GM19455 (cell line): ENCODE measurements around the gene STK16.
A peak's percentile ranks its signal among the peaks of the same experiment; 100 is the strongest.
"Not testable (repeated sequence)": the region's sequence is repeated elsewhere in the genome, so short reads cannot be mapped to it uniquely, and the experiment has no call there.

Source experiments
- ATAC-seq: cut with Tn5 transposase; IDR thresholded peaks from one replicate; pipeline ENCODE4 v1.9.1; 2021; ENCODE audit not compliant: unreplicated experiment

STK16 gene

GRCh38 chr2:219243291-219243761 is 2.0 kb upstream of the STK16 start:
- ATAC-seq = no peak

- ATAC-seq = no peak
These were observed 511 bp upstream of the STK16 start for GRCh38 chr2:219244789-219245147.

DNA sequence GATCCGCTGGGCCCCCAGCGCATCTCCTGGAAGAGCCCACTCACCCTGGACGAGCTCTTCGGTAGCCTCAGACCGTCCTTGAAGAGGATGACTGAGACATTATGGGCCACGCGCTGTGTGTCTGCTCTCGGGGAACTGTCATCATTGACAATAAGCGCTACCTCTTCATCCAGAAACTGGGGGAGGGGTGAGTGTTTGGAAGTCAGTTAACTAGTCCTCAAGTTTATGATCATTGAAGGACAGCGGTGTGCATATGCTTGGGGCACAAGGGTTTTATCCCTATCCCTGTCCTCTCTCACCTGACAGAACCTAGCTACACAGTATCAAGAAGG is 586 bp downstream of the STK16 start:
- no peak for ATAC-seq

DNA sequence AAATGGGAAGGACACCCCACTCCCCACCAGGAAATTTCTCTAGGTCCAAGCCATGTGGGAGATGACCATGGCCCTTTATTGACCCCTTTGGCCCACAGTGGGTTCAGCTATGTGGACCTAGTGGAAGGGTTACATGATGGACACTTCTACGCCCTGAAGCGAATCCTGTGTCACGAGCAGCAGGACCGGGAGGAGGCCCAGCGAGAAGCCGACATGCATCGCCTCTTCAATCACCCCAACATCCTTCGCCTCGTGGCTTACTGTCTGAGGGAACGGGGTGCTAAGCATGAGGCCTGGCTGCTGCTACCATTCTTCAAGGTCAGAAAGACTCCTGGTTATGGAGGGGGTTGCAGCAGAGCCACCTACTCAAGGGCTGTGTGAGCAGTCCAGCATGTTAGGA is 1.3 kb downstream of the STK16 start:
- no peak for ATAC-seq

DNA sequence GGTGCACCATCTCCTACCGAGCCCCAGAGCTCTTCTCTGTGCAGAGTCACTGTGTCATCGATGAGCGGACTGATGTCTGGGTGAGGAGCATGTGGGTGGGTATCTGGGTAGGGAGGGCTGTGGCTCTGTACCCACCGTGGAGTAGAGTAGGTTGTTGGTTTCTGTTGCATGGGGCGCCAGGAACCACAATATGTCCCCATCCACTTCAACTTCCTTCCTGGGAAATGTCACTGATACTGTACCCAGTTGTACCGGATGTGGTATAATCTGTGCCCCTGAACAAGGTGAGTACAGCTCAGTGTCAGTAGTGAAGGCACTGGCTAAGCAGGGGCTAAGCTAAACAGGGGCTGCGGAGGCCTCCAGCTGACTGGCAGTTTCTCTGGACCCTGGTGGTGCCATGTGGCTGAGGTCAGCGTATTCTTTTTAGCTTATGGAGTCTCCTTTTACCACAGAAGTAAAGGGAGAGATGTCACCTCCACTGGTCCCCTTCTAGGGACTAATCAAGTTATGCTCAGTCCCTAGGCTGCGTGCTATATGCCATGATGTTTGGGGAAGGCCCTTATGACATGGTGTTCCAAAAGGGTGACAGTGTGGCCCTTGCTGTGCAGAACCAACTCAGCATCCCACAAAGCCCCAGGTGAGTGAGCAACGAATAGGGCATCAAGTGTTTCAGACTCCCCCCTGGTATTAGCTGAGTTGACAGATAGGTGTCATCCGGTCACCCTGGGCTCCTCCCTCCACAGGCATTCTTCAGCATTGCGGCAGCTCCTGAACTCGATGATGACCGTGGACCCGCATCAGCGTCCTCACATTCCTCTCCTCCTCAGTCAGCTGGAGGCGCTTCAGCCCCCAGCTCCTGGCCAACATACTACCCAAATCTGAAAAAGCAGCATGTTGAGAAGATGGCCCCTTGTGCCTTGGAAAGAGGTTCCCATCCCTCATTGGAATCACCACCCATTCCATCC is 2.7 kb downstream of the STK16 start:
- no peak for ATAC-seq

DNA sequence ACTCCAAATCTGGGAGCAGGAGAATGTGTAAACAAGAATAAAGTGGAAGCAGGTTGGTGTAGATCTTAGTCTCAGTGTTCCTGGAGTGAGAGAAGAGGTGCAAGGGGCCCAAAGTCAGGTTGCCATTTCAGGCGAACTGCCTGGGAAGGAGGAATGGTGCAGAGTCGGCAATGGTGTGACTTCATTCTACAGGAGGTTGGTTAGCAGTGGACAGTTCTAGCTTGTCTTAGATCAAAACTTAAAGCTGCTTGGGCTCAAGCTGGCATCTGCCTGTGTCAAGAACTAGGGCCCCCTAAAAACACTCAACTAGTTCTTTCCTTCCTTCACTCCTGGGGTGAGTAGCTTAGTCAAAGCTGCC is 3.5 kb downstream of the STK16 start:
- no peak for ATAC-seq

DNA sequence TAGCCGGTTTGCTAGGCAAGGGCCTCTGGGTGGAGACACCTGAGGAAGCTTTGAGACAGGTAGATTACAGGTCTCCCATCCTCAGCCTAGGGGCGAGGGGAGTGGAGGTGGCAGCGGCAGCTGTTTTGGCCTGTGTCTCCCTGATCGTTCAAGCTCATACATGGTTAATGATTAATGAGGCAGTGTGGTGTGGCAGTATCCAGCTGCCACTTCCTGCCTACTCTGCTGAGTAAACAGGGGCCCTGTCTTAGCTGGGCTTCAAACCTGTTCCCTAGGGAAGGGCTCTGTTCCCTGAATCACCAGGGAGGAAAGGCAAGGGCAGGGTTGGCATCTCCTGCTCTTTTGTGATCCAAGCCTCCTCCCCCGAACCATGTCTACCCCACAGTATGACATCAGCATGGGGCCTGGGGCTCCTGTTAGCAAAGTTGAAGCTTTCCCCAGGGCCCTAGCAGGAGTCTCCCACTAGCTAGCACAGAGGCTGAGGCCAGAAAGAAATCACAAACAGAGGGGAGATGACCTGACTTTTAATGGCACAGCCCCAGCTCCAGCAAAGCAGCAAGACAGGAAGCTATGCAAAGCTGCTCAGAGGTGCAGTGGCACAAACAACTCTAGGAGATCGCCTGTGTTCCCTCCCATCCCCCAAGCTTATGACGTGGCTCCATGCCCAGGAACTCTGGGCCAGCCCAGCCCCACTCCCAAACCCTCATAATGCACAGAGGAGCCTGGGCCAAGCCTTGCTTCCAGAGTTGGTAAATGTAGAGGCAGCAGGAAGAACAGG is 4.1 kb downstream of the STK16 start:
- no peak for ATAC-seq

- ATAC-seq = no peak
These were observed 4.9 kb downstream of the STK16 start for GRCh38 chr2:219250049-219250781.

- ATAC-seq = no peak
These were observed 6.4 kb downstream of the STK16 start for GRCh38 chr2:219251656-219252055.

DNA sequence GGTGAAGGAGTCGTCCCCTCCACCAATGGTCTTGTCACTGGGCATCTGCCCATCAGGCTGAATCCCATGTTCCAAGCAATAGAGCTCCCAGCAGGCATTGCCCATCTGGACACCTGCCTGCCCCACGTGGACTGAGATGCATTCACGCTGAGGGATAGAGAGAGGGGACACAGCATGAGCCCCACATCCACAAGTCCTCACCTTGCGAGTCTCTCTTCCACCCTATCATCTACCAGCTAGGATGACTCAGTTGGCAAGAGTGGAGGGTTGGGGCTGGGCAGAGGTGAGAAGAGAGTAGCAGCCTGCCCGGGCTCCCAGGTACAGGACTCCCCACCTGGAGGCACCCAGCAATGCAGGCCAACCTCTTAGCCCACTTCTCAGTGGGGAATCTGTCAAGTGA is 6.8 kb downstream of the STK16 start:
- ATAC-seq = no peak

DNA sequence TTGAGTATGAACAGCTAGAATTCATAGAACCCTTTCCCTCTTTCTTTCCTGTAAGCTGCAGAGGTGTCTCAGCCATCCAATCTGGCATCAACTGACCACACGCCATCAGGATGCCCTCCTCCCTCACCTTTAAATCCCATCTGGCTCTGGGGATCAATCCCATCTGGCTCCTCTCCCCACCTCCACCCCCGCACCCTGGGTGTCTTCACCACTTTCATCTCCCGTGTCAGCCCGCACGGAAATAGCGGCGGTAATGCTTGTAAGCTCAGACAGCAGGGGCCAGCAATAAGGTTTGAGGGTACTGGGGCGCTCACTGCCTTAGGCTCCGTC is 7.3 kb downstream of the STK16 start:
- no peak for ATAC-seq

DNA sequence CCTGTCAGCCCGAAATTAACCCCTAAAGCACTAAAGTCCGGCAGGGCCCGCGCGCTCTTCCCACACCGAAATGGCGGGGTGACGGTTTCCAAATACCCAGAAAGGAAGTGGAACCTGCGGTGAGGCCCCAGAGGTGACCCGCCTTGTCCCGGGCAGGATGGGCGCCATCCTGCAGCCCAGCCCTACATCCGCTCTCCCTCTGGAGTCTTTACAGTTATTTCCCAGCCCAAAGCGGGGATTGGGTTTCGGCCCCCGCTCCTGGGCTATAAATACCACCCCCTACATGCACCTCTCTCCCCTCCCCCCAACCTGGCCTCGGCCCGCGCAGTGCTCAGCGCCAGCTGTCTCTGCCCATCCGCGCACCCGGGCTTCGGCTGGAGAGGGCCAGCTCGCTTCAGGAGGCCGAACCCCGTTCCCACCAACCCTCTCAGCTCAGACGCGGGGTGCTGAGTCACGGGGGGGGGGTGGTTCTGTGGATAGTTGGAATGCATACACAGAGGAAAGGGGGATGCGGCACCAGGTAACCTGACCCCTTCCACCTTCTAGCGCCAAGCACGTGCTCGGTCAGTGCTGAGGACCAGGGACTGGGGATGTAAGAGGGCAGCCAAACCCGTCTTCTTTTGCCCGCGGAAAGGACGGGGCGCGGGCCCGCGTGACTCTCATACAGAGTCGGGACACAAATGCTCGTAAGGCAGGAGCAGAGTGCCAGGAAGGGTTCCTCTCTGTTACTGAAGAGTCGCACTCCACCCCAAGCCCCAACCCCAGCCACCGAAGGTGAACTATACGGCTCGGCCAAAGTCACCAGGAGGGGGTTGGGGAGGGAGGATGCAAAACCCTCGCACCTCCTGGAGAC is 7.8 kb downstream of the STK16 start, which contains the start of gene TUBA4B:
TUBA4B (plus strand) TSS at position 344 of the 853 bp plus-strand sequence; CDS start at position 509, 165 bp downstream.
- ATAC-seq = peak; percentile 28

- ATAC-seq = peak; percentile 56
These were observed 8.7 kb downstream of the STK16 start, which contains the start of gene TUBA4A for GRCh38 chr2:219253753-219254589. TSS of gene TUBA4A (minus strand) at chr2:219253918. CDS start at chr2:219253858, 60 bp downstream.

DNA sequence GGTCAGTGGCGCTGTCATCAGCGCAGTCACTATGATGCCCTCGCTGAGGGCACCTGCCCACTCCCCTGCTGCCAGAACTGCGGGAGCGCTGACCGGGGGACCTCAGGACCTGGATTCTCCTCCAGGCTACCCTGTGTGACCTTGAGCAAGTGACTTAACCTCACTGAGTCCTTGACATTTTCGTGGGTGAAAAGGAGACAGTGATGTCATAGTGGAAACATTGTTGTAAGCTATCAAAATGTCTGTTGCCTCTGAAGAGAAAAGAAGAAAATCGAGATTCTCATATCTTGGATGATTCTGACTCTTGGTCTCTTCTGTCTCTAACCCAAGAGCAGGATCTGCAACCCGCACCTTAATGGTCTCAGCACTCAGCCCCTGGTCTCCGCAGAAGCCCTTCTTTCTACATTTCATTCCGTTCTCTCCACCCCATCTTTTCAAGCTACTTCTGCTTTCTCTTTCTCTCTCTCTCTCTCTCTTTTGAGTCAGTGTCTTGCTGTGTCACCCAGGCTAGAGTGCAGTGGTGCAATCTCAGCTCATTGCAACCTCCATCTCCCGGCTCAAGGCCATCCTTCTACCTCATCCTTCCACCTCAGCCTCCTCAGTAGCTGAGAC is 9.4 kb downstream of the STK16 start:
- peak; percentile 7 for ATAC-seq

DNA sequence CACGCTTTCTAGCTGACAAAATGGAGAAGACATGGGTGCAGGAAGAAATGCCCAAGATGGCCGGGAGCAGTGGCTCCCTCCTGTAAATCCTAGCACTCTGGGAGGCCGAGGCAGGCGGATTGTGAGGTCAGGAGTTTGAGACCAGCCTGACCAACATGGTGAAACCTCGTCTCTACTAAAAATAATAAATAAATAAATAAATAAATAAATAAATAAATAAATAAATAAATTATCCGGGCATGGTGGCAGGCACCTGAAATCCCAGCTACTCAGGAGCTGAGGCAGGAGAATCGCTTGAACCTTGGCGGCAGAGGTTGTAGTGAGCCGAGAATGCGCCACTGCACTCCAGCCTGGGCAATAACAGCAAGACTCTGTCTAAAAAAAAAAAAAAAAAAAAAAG is 13.7 kb downstream of the STK16 start:
- not testable (repeated sequence) for ATAC-seq

DNA sequence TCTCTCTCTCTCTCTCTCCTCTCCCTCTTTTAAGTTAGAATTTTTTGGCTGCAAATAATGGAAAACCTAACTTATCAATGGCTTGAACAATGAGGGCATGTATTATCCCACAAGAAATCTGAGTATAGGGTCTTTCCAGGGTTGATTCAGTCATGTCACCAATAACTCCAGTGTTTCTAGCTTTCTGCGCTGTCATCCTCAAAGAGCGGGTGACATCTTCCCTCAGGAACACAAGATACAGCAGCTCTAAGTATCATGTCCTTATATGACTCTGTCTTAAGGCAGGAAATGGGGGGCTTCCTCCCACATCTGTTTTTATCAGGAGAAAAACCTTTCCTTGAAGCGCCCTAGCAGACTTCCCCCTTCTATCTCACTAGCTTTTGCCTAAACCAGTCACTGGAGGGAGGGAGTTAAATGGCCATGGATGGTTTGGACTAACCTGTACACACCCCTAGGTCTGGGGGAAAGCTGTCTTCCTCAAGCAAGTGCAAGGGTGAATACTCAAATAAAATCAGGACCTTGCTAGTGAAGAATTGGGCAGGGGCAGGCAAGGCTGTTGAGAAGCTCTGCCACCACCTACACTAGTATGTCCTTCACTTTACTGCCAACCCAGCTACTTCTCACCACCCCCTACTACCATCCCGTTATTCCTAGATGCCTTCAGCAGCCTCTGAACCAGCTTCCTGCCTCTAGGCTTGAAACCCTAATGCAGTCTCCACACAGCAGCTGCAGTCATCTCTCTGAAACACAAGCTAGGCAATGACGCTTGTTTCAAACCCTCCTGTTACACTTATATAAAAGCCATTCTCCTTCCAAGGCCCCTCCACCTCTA is 16.0 kb downstream of the STK16 start:
- no peak for ATAC-seq

DNA sequence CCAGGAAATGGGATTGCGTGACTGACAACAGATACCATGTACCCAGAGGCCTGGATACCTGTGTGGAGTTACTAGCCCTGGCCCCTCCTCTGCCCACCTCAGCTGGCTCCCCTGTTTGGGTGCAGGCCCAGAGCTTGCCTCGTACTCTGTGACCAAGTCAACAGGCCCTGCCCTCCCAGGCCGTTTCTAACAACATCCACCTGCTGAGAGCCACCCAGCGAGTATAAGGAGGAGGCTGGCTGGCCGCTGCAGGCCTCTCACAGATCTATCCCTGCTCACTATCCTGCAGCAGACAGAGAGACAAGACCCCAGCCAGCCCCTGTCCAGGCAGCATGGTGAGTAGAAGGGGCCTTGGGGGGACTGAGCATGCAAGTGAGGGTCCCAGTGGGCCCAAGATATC is 21.0 kb downstream of the STK16 start:
- ATAC-seq = no peak

DNA sequence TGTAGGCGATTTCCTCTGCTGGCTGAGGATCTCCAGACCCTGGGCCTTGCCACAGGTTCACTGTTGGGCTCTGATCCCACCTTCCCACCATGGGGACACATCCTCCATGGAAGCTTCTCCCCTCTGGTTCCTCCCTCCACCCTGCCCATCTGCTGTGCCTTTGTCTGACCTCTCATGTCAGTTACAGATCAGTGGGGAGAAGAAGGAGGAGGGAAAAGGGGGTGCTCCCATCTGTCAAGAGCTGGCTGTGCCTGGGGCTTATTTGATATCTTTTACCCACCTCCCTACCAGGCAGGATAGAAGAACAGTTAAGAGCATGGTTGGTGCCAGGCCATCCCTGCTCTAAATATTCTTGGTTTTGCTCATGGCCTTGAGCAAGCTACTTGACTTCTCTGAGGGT is 21.6 kb downstream of the STK16 start:
- ATAC-seq = no peak
